H1 (cell line): ENCODE measurements around the gene AATK. TPM values are rescaled to one million over a fixed set of nuclear protein-coding genes. Genes with fewer than 3 reads are reported as not detected.

Source experiments
- ASH2L ChIP-seq: fragments of 200-600, 300-600 bp; sonication (generic); IDR thresholded peaks from one replicate; pipeline ENCODE4 v1.7.1; 2017; ENCODE audit warnings: low read length
- BACH1 ChIP-seq: IDR thresholded peaks from 2 replicates; pipeline ENCODE4 v1.6.1; 2012; ENCODE audit warnings: low read length, improper control_type of control experiment
- CBX5 ChIP-seq: fragments of 300-800, 300-1000 bp; sonication (generic); IDR thresholded peaks from 2 replicates; pipeline ENCODE4 v1.7.1; 2016; ENCODE audit warnings: antibody characterized with exemption, low read length, low read depth
- CBX8 ChIP-seq: fragments of 300-800, 300-1000 bp; sonication (generic); IDR thresholded peaks from 2 replicates; pipeline ENCODE4 v1.7.1; 2016; ENCODE audit warnings: low read depth, low read length, borderline replicate concordance
- CHD1 ChIP-seq: IDR thresholded peaks from 2 replicates; pipeline ENCODE4 v1.6.1; 2012; ENCODE audit warnings: low read depth, low read length, improper control_type of control experiment
- CREB1 ChIP-seq: IDR thresholded peaks from 2 replicates; pipeline ENCODE4 v1.6.1; 2012; ENCODE audit warnings: inconsistent platforms
- CTBP2 ChIP-seq: IDR thresholded peaks from 2 replicates; pipeline ENCODE4 v1.7.0; 2011; ENCODE audit warnings: borderline replicate concordance, mild to moderate bottlenecking, moderate library complexity, mixed read lengths, low read length; ENCODE audit not compliant: insufficient read depth, insufficient read length
- EGR1 ChIP-seq: IDR thresholded peaks from 2 replicates; pipeline ENCODE4 v1.6.1; 2011; ENCODE audit warnings: low read depth, low read length, borderline replicate concordance
- FOSL1 ChIP-seq: IDR thresholded peaks from 2 replicates; pipeline ENCODE4 v1.6.1; 2011; ENCODE audit warnings: mild to moderate bottlenecking, low read depth, low read length, moderate library complexity; ENCODE audit not compliant: insufficient read depth
- HDAC2 ChIP-seq, 2 experiments: fragments of 300-600 bp in 1 of 2; sonication (generic) in 1 of 2; IDR thresholded peaks; 2 replicates each; pipeline ENCODE4 v1.6.1; 2011 to 2012; ENCODE audit warnings: low read depth in 2 of 2, low read length in 2 of 2, mild to moderate bottlenecking in 2 of 2, moderate library complexity in 2 of 2, borderline replicate concordance in 1 of 2, inconsistent platforms in 1 of 2
- JUN ChIP-seq: IDR thresholded peaks from 2 replicates; pipeline ENCODE4 v1.6.1; 2011; ENCODE audit warnings: low read depth, mild to moderate bottlenecking, improper control_type of control experiment, low read length
- KDM5A ChIP-seq: fragments of 200-600 bp; IDR thresholded peaks from 2 replicates; pipeline ENCODE4 v1.7.1; 2012; ENCODE audit warnings: mild to moderate bottlenecking, low read length, inconsistent platforms, mixed read lengths
- PHF8 ChIP-seq: fragments of 200-600 bp; sonication (generic); conservative IDR thresholded peaks from 2 replicates; pipeline ENCODE4 v1.7.1; 2012; ENCODE audit warnings: low read depth, mild to moderate bottlenecking, inconsistent platforms, low read length, moderate library complexity
- RXRA ChIP-seq: IDR thresholded peaks from 2 replicates; pipeline ENCODE4 v1.6.1; 2011; ENCODE audit warnings: low read depth, mild to moderate bottlenecking, low read length, moderate library complexity; ENCODE audit not compliant: insufficient read depth
- SIRT6 ChIP-seq: IDR thresholded peaks from one replicate; pipeline ENCODE4 v1.7.1; 2012; ENCODE audit warnings: low read length, inconsistent platforms
- SIX5 ChIP-seq: IDR thresholded peaks from 2 replicates; pipeline ENCODE4 v1.6.1; 2011; ENCODE audit warnings: mild to moderate bottlenecking, low read depth, low read length
- SP1 ChIP-seq: IDR thresholded peaks from 2 replicates; pipeline ENCODE4 v1.6.1; 2011; ENCODE audit warnings: low read depth, low read length
- SP4 ChIP-seq: IDR thresholded peaks from 2 replicates; pipeline ENCODE4 v1.6.1; 2012; ENCODE audit warnings: low read length, inconsistent platforms
- SRF ChIP-seq: IDR thresholded peaks from 2 replicates; pipeline ENCODE4 v1.6.1; 2011; ENCODE audit warnings: mild to moderate bottlenecking, low read depth, low read length, moderate library complexity
- SUZ12 ChIP-seq: fragments of 200-600 bp; sonication (generic); IDR thresholded peaks from 2 replicates; pipeline ENCODE4 v1.6.1; 2012; ENCODE audit warnings: mild to moderate bottlenecking, inconsistent platforms, low read length, moderate library complexity, mixed read lengths
- TCF12 ChIP-seq: IDR thresholded peaks from 2 replicates; pipeline ENCODE4 v1.6.1; 2011; ENCODE audit warnings: low read depth, mild to moderate bottlenecking, low read length
- ZNF274 ChIP-seq: IDR thresholded peaks from 2 replicates; pipeline ENCODE4 v1.7.0; 2012; ENCODE audit warnings: low read length, borderline replicate concordance; ENCODE audit errors: extremely low read depth
- polyA plus RNA-seq, 7 experiments: library from polyadenylated mRNA; depleted of rRNA in 3 of 7; stranded (reverse) in 5 of 7; unstranded in 2 of 7; fragments of >200 nt in 5 of 7; fragments of 200-250 nt in 2 of 7; gene quantifications; 1 replicate in 5 of 7; 2 replicates in 1 of 7; 4 replicates in 1 of 7; pipeline versions ENCODE4 v1.2.1 to v1.2.3, GENCODE V29; 2011 to 2013; ENCODE audit warnings: missing spikeins in 2 of 7, mixed read lengths in 2 of 7
- total RNA-seq: library from RNA; stranded (reverse); fragmentation: NEBNext Ultra II Directional; extraction: Animal tissue kit (Norgen Biotek cat#: 25700); gene quantifications from 2 replicates; pipeline ENCODE4 v1.2.1, GENCODE V29; 2021

The AATK gene
- total and polyA plus RNA-seq, 2 of the 8 experiments (the other 6 are each of a cell fraction or from before 2014, with no cell fraction given), result 1.7 to 3.5 TPM

DNA sequence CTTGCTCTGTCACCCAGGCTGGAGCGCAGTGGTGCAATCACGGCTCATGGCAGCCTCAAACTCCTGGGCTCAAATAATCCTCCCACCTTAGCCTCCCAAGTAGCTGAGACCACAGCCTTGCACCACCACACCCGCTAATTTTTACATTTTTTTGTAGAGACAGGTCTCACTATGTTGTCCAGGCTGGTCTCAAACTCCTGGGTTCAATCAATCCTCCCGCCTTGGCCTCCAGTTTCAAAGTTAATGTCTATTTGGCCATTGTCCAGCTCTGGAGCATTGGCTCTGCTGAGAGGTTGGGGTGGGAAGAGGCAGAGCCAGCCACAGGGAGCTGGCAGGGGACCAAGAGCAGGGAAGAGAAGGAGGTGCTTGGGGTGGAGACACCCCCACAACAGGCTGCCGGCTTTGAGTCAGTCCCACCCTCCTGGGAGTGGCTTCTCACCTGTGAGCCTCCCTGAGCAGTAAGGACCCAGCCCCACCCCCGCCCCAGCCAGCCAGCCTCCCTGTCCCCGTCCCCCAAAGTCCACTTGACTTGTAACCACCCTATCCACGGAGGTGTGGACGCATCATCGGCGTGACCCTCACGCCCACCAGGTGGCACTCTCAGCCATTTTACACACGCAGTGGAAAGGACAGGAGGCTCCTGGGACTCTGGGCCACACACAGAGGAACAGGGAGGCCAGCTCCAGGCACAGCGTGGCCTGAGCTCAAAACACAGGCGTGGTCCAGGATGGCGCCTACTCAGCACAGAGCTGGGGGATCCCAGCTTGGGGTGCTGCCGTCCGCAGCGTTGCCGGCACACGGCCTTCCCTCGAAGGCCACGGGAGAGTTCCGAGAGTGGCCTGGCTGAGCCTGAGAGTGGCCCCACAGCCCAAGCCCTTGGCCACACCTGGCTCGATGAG, 23.5 kb downstream of the AATK start (continued):
- TF ChIP-seq TCF12 (no peak), SUZ12 (no peak), CBX8 (no peak), RXRA (no peak), ASH2L (no peak), HDAC2 (IDR thresholded peaks at IDR 0.05; ENCODE audit: borderline replicate concordance in 1 of 2, low read depth in 2 of 2, low read length in 2 of 2) (peak; percentile 47 to 69; a peak in 1 of 4 replicates), CBX5 (no peak), SIRT6 (no peak), FOSL1 (0 out of 2 replicates have a peak, but pooled peaks have one; percentile 54), BACH1 (peak; percentile 39; the same call in 1 of the 2 replicates), SIX5 (no peak), SRF (no peak), EGR1 (peak; percentile 92), KDM5A (no peak), SP4 (no peak), ZNF274 (no peak), CREB1 (peak; percentile 64), CHD1 (no peak), CTBP2 (no peak), PHF8 (no peak), SP1 (no peak), JUN (no peak)
